Neural cell (in vitro differentiated cells): ENCODE results near the gene TXNDC11. TPM values are rescaled to one million over a fixed set of nuclear protein-coding genes. Genes with fewer than 3 reads are reported as not detected.

Experiments used
- H2AFZ ChIP-seq: fragments of 200-600, 300-800 bp; sonication (generic), shearing (Covaris generic); 2 replicates; pipeline ENCODE4 v1.6.0; 2014; ENCODE audit warnings: low read depth, mild to moderate bottlenecking, antibody characterized with exemption, low read length, moderate library complexity
- H3F3A ChIP-seq: fragments of 200-600 bp; shearing (Covaris generic); 2 replicates; pipeline ENCODE4 v1.6.1; 2016; ENCODE audit warnings: mild to moderate bottlenecking, moderate library complexity, mixed read lengths, antibody characterized with exemption, low read length; ENCODE audit not compliant: insufficient read depth, poor library complexity, severe bottlenecking
- H3K27ac ChIP-seq: fragments of 200-600, 300-800 bp; sonication (generic), shearing (Covaris generic); 2 replicates; pipeline ENCODE4 v1.5.1; 2014; ENCODE audit warnings: mild to moderate bottlenecking, low read length, moderate library complexity
- H3K27me3 ChIP-seq: fragments of 300-800, 200-600 bp; sonication (generic), shearing (Covaris generic); 2 replicates; pipeline ENCODE4 v1.6.0; 2014; ENCODE audit warnings: mild to moderate bottlenecking, low read depth, low read length, moderate library complexity; ENCODE audit not compliant: insufficient read depth
- H3K36me3 ChIP-seq: fragments of 300-800, 200-600 bp; sonication (generic), shearing (Covaris generic); 2 replicates; pipeline ENCODE4 v1.5.1; 2014; ENCODE audit warnings: mild to moderate bottlenecking, antibody characterized with exemption, low read length, moderate library complexity; ENCODE audit not compliant: insufficient read depth
- H3K4me2 ChIP-seq: fragments of 300-800, 200-600 bp; sonication (generic), shearing (Covaris generic); 2 replicates; pipeline ENCODE4 v1.6.0; 2014; ENCODE audit warnings: mild to moderate bottlenecking, low read length
- H3K4me3 ChIP-seq: fragments of 300-800, 200-600 bp; sonication (generic), shearing (Covaris generic); 2 replicates; pipeline ENCODE4 v1.5.1; 2014; ENCODE audit warnings: mild to moderate bottlenecking, low read length, moderate library complexity
- H3K79me2 ChIP-seq: fragments of 200-600 bp; shearing (Covaris generic); replicated peaks from 2 replicates; pipeline ENCODE4 v1.6.0; 2014; ENCODE audit warnings: mild to moderate bottlenecking, low read length, moderate library complexity; ENCODE audit not compliant: insufficient read depth
- H3K9ac ChIP-seq: fragments of 300-800, 200-600 bp; sonication (generic), shearing (Covaris generic); 2 replicates; pipeline ENCODE4 v1.6.1; 2016; ENCODE audit warnings: mild to moderate bottlenecking, low read length, mixed read lengths
- H3K9me2 ChIP-seq: fragments of 200-600 bp; shearing (Covaris generic); 2 replicates; pipeline ENCODE4 v1.6.1; 2016; ENCODE audit warnings: mild to moderate bottlenecking, low read length, mixed read lengths; ENCODE audit not compliant: insufficient read depth
- H3K9me3 ChIP-seq: fragments of 200-600, 300-800 bp; sonication (generic), shearing (Covaris generic); 2 replicates; pipeline ENCODE4 v1.6.1; 2016; ENCODE audit warnings: mild to moderate bottlenecking, mixed run types, low read length, moderate library complexity, mixed read lengths
- H4K20me1 ChIP-seq: fragments of 200-600 bp; shearing (Covaris generic); 2 replicates; pipeline ENCODE4 v1.6.1; 2016; ENCODE audit warnings: mild to moderate bottlenecking, mixed run types; ENCODE audit not compliant: insufficient read depth
- EP300 ChIP-seq: fragments of 450-650 bp; conservative IDR thresholded peaks from 2 replicates; pipeline ENCODE4 v1.6.1; 2014; ENCODE audit warnings: antibody characterized with exemption, mild to moderate bottlenecking, moderate library complexity; ENCODE audit not compliant: poor library complexity, severe bottlenecking
- EZH2 ChIP-seq: fragments of 200-600, 300-800 bp; shearing (Covaris generic), sonication (generic); IDR thresholded peaks from 2 replicates; pipeline ENCODE4 v1.6.1; 2014; ENCODE audit warnings: antibody characterized with exemption, low read length, borderline replicate concordance, mild to moderate bottlenecking; ENCODE audit not compliant: insufficient read depth, poor library complexity, severe bottlenecking
- MXI1 ChIP-seq: fragments of 450-650 bp; conservative IDR thresholded peaks from 2 replicates; pipeline ENCODE4 v1.6.1; 2014; ENCODE audit warnings: antibody characterized with exemption, mild to moderate bottlenecking; ENCODE audit not compliant: poor library complexity, severe bottlenecking
- POLR2AphosphoS5 ChIP-seq: IDR thresholded peaks from 2 replicates; pipeline ENCODE4 v1.6.1; 2012
- RAD21 ChIP-seq: fragments of 450-650 bp; conservative IDR thresholded peaks from 2 replicates; pipeline ENCODE4 v1.6.1; 2014; ENCODE audit warnings: antibody characterized with exemption, mild to moderate bottlenecking, moderate library complexity
- SMC3 ChIP-seq: fragments of 450-650 bp; conservative IDR thresholded peaks from 2 replicates; pipeline ENCODE4 v1.6.1; 2014; ENCODE audit warnings: antibody characterized with exemption, mild to moderate bottlenecking, moderate library complexity; ENCODE audit not compliant: poor library complexity
- TAF1 ChIP-seq: IDR thresholded peaks from 2 replicates; pipeline ENCODE4 v1.6.1; 2012; ENCODE audit warnings: low read depth
- polyA plus RNA-seq: library from polyadenylated mRNA; depleted of rRNA; stranded (reverse); fragments of >200 nt; gene quantifications from 2 replicates; pipeline ENCODE4 v1.2.3, GENCODE V29; 2014
- TF ChIP-seq, protein P1 (sequence below): fragments of 450-650 bp; IDR thresholded peaks from 2 replicates; pipeline ENCODE4 v1.5.1; 2014; ENCODE audit warnings: antibody characterized with exemption, mild to moderate bottlenecking, moderate library complexity; ENCODE audit not compliant: poor library complexity, severe bottlenecking
- TF ChIP-seq, protein P2 (sequence below): IDR thresholded peaks from 2 replicates; pipeline ENCODE4 v1.6.1; 2012; ENCODE audit warnings: borderline replicate concordance

TXNDC11 gene
- polyA plus RNA-seq, 1 donor from 2014 or later: 10.9 TPM

- Histone ChIP-seq H3K9me3 (no peaks in the 10 kb centered on the region), H3K36me3 (no peaks in the 10 kb centered on the region), H3K79me2 (peaks cover 36% of the 10 kb centered on the region), H3K27me3 (no peaks in the 10 kb centered on the region), H3K9me2 (no peaks in the 10 kb centered on the region), H3K4me3 (no peak overlapping the region), H2AFZ (no peak overlapping the region), H3F3A (no peaks in the 10 kb centered on the region), H3K9ac (no peak overlapping the region), H3K4me2 (no peak overlapping the region), H3K27ac (no peak overlapping the region), H4K20me1 (peaks cover 56% of the 10 kb centered on the region)
- TF ChIP-seq EZH2: no peak
- TF ChIP-seq TAF1: no peak
- TF ChIP-seq SMC3: no peak
- no peak for TF ChIP-seq EP300
- TF ChIP-seq, protein P1, sequence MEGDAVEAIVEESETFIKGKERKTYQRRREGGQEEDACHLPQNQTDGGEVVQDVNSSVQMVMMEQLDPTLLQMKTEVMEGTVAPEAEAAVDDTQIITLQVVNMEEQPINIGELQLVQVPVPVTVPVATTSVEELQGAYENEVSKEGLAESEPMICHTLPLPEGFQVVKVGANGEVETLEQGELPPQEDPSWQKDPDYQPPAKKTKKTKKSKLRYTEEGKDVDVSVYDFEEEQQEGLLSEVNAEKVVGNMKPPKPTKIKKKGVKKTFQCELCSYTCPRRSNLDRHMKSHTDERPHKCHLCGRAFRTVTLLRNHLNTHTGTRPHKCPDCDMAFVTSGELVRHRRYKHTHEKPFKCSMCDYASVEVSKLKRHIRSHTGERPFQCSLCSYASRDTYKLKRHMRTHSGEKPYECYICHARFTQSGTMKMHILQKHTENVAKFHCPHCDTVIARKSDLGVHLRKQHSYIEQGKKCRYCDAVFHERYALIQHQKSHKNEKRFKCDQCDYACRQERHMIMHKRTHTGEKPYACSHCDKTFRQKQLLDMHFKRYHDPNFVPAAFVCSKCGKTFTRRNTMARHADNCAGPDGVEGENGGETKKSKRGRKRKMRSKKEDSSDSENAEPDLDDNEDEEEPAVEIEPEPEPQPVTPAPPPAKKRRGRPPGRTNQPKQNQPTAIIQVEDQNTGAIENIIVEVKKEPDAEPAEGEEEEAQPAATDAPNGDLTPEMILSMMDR: no peak
- no peak for TF ChIP-seq MXI1
- TF ChIP-seq RAD21: no peak
- TF ChIP-seq, protein P2, sequence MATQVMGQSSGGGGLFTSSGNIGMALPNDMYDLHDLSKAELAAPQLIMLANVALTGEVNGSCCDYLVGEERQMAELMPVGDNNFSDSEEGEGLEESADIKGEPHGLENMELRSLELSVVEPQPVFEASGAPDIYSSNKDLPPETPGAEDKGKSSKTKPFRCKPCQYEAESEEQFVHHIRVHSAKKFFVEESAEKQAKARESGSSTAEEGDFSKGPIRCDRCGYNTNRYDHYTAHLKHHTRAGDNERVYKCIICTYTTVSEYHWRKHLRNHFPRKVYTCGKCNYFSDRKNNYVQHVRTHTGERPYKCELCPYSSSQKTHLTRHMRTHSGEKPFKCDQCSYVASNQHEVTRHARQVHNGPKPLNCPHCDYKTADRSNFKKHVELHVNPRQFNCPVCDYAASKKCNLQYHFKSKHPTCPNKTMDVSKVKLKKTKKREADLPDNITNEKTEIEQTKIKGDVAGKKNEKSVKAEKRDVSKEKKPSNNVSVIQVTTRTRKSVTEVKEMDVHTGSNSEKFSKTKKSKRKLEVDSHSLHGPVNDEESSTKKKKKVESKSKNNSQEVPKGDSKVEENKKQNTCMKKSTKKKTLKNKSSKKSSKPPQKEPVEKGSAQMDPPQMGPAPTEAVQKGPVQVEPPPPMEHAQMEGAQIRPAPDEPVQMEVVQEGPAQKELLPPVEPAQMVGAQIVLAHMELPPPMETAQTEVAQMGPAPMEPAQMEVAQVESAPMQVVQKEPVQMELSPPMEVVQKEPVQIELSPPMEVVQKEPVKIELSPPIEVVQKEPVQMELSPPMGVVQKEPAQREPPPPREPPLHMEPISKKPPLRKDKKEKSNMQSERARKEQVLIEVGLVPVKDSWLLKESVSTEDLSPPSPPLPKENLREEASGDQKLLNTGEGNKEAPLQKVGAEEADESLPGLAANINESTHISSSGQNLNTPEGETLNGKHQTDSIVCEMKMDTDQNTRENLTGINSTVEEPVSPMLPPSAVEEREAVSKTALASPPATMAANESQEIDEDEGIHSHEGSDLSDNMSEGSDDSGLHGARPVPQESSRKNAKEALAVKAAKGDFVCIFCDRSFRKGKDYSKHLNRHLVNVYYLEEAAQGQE: no peak
- no peak for TF ChIP-seq POLR2AphosphoS5
Measured at GRCh38 chr16:11674818-11675560, 67.7 kb downstream of the TXNDC11 start.

DNA sequence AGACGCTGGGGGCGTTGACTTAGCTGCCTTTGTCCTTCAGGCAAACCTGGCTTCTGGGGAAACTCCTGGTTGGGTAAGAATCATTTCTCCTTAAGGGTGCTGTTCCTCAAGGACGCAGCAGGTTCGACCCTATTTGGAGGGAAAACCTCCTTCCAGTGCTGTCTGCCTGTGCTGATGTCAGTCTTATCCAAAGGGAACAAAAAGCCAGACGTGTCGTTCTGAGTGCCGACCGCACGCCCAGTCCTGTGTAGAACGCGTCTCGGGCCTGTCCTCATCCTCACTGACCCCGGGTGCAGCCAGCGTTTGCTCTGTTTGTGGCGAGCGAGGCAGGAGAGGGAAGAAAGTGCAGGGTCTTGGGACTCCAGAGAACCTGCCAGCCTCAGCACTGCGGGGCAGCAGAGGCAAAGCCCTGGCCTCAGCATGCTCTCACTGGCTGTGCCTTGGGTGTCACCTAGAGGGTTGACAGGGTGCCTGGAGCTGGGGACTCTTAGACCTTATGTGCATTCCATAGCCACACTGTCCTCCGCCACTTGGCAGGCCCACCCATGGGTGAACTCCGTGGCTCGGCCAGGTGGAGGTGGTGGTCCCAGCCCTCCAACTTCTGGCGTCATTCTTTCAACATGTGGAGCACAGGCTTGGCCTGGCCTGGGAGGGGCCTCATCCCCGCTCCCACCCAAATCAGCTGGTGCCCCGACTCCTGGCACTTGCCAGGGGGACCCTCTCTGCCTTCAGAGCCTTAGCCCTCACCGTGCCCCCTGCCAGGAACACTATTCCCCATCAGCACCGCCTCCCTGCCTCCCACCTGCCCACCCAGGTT, 68.4 kb downstream of the TXNDC11 start:
- no peaks in the 10 kb centered on the region for H3K36me3 ChIP-seq
- H3K79me2 ChIP-seq: peaks cover 44% of the 10 kb centered on the region
- H3K27me3 ChIP-seq: no peaks in the 10 kb centered on the region
- TF ChIP-seq EZH2 (no peak), TAF1 (no peak), RAD21 (no peak), EP300 (no peak), SMC3 (no peak), POLR2AphosphoS5 (no peak), MXI1 (no peak)
- TF ChIP-seq, protein P2: no peak
- TF ChIP-seq, protein P1: no peak
- H3K9me2 ChIP-seq: no peaks in the 10 kb centered on the region
- H4K20me1 ChIP-seq: peaks cover 60% of the 10 kb centered on the region
- H3K9me3 ChIP-seq: no peaks in the 10 kb centered on the region
- H2AFZ ChIP-seq: no peak overlapping the region
- H3K9ac ChIP-seq: no peak overlapping the region
- H3K4me2 ChIP-seq: no peak overlapping the region
- H3K27ac ChIP-seq: no peak overlapping the region
- no peaks in the 10 kb centered on the region for H3F3A ChIP-seq
- no peak overlapping the region for H3K4me3 ChIP-seq
